T-cell (primary cell): ENCODE data around the gene NOXO1. TPM values are rescaled to one million over a fixed set of nuclear protein-coding genes. Genes with fewer than 3 reads are reported as not detected.

ENCODE experiments used
- ATAC-seq, 4 experiments: fragments of 200-7000 bp in 3 of 4; fragments of 150-1000 bp in 1 of 4; cut with Tn5 transposase; replicated peaks in 1 of 4; 1 replicate in 3 of 4; 2 replicates in 1 of 4; pipeline ENCODE4 v1.10.0; 2021; ENCODE audit warnings: moderate library complexity in 3 of 4, mild to moderate bottlenecking in 2 of 4, moderate number of reproducible peaks in 1 of 4
- CTCF ChIA-PET, 2 donors: fragments of 300-600 bp; sonication (Branson Sonifier 250); formaldehyde crosslinking; loops; one replicate each; lab custom pipeline; 2022; ENCODE audit warnings: antibody characterized with exemption in 2 of 2; lab: Charles Lee
- POLR2A ChIA-PET, 2 donors: fragments of 300-600 bp; sonication (Branson Sonifier 250); formaldehyde crosslinking; loops; one replicate each; lab custom pipeline; 2022; ENCODE audit warnings: antibody characterized with exemption in 2 of 2; lab: Charles Lee
- DNase-seq, 35 experiments: peaks; one replicate each; pipeline versions ENCODE4 v3.0.0 to v3.0.0-alpha.2; 2013 to 2023
- H3K27ac ChIP-seq: one replicate; pipeline ENCODE4 v1.5.1; 2013; ENCODE audit warnings: low read length
- H3K27me3 ChIP-seq, 2 experiments: replicated peaks in 1 of 2; 1 replicate in 1 of 2; 2 replicates in 1 of 2; pipeline versions ENCODE4 v1.6.1 to v1.7.0; 2013; ENCODE audit warnings: low read length in 1 of 2, mixed read lengths in 1 of 2; ENCODE audit not compliant: control insufficient read depth in 2 of 2, insufficient read depth in 2 of 2; ENCODE audit errors: extremely low read depth in 1 of 2
- H3K36me3 ChIP-seq, 2 donors: 1 replicate in 1 of 2; 2 replicates in 1 of 2; pipeline versions ENCODE4 v1.6.1 to v1.7.0; 2013; ENCODE audit warnings: low read length in 1 of 2; ENCODE audit not compliant: control insufficient read depth in 2 of 2, insufficient read depth in 1 of 2; ENCODE audit errors: extremely low read depth in 1 of 2
- H3K4me1 ChIP-seq, 2 experiments: 1 replicate in 1 of 2; 2 replicates in 1 of 2; pipeline versions ENCODE4 v1.6.1 to v1.7.0; 2013; ENCODE audit warnings: low read length in 2 of 2, mixed read lengths in 1 of 2; ENCODE audit not compliant: insufficient read depth in 2 of 2, control insufficient read depth in 1 of 2; ENCODE audit errors: extremely low read depth in 1 of 2
- H3K4me3 ChIP-seq, 2 donors: 1 replicate in 1 of 2; 2 replicates in 1 of 2; pipeline versions ENCODE4 v1.5.1 to v1.7.0; 2013; ENCODE audit warnings: mild to moderate bottlenecking in 2 of 2, low read length in 1 of 2, moderate library complexity in 1 of 2; ENCODE audit not compliant: control insufficient read depth in 1 of 2; ENCODE audit errors: extremely low read depth in 1 of 2
- H3K9me3 ChIP-seq: 2 replicates; pipeline ENCODE4 v1.7.0; 2013
- H3K27ac Mint-ChIP-seq, 2 donors: one replicate each; pipeline ENCODE4 v1.8.0; 2020 to 2021; ENCODE audit warnings: mild to moderate bottlenecking in 2 of 2, mixed read lengths in 2 of 2
- H3K27me3 Mint-ChIP-seq, 2 donors: one replicate each; pipeline ENCODE4 v1.8.0; 2021 to 2022; ENCODE audit warnings: mixed read lengths in 2 of 2
- H3K36me3 Mint-ChIP-seq: one replicate; pipeline ENCODE4 v1.8.0; 2021; ENCODE audit warnings: mixed read lengths
- H3K4me1 Mint-ChIP-seq, 3 donors: one replicate each; pipeline ENCODE4 v1.8.0; 2020 to 2022; ENCODE audit warnings: mixed read lengths in 3 of 3, mild to moderate bottlenecking in 1 of 3
- H3K4me3 Mint-ChIP-seq, 3 donors: one replicate each; pipeline ENCODE4 v1.8.0; 2020 to 2022; ENCODE audit warnings: mild to moderate bottlenecking in 3 of 3, mixed read lengths in 3 of 3, moderate library complexity in 3 of 3
- H3K9me3 Mint-ChIP-seq, 3 donors: one replicate each; pipeline ENCODE4 v1.8.0; 2020 to 2022; ENCODE audit warnings: mixed read lengths in 3 of 3
- WGBS: methylation state at CpG from one replicate; pipeline ENCODE4 v1.1.5; 2013; ENCODE audit warnings: missing lambda C conversion rate; ENCODE audit not compliant: insufficient coverage; 5-methylcytosine and 5-hydroxymethylcytosine counted together
- total RNA-seq, 35 experiments: library from RNA in 6 of 35; stranded (reverse) in 6 of 35; fragments of 120-200 nt in 1 of 35; gene quantifications; one replicate each; pipeline versions ENCODE4 v1.2.1 to v1.2.4 and lab custom pipeline; 2013 to 2026

NOXO1 gene
- total RNA-seq, 5 donors from 2014 or later (not counting 1 experiment from before 2014, with no cell fraction given), result 0.78 to 2.2 (median 1.3) TPM; not detected in 1

GRCh38 chr16:2001035-2001434, 19.8 kb upstream of the NOXO1 start:
- Mint-ChIP-seq H3K9me3 (no peaks in the 10 kb centered on the region), H3K36me3 (peaks cover 14% of the 10 kb centered on the region), H3K27ac (no peak overlapping the region), H3K27me3 (no peaks in the 10 kb centered on the region), H3K4me3 (no peak overlapping the region), H3K4me1 (peaks cover 8 to 17% (median 11%) of the 10 kb centered on the region in 3 donors)
- H3K4me1 ChIP-seq, result peaks cover 2 to 31% of the 10 kb centered on the region in 2 experiments
- POLR2A ChIA-PET, result no interaction called here
- H3K27ac ChIP-seq, result no peak overlapping the region
- H3K9me3 ChIP-seq, result no peaks in the 10 kb centered on the region
- H3K36me3 ChIP-seq, result peaks cover 30 to 61% of the 10 kb centered on the region in 2 donors
- CTCF ChIA-PET, result no interaction called here
- no peak overlapping the region for H3K4me3 ChIP-seq
- ATAC-seq, result no peak
- H3K27me3 ChIP-seq, result no peaks in the 10 kb centered on the region
- 97% methylated on average over 10 of the region's 19 CpGs for WGBS
- no peak for DNase-seq

DNA sequence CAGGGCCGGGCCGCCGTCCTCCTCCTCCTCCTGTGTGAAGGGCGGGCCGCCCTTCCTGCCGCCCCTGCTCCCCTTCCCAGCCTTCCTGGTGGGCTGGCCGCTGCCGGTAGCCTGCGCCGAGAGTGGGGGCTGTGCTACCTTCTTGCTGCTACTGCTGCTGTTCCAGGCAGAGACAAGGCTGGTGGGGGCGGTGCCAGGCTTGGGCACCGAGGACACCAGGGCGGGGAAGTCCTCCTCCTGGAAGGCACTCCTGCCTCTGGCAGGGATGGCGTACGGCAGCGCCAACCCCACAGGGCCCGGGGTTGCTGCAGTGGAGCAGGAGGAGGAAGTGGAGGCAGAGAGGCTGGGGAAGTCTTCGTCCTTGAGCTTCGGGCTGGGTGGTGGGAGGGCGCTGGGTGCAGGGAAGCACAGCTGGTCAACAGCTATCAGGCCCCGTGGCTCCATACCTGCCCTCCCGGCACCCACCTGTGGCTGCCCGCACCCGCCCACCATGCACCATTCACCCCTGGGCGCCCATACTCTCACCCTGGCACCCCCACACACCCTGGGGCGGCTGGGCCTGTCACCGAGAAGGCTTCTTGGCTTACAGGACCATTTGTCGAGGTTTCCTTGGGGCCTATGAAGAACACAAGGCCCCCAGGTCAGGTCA, 18.7 kb upstream of the NOXO1 start:
- no peaks in the 10 kb centered on the region for H3K27me3 ChIP-seq
- H3K27ac Mint-ChIP-seq, result no peak overlapping the region
- no peak overlapping the region for H3K4me3 ChIP-seq
- ATAC-seq (no peak), DNase-seq (no peak)
- no peaks in the 10 kb centered on the region for H3K9me3 ChIP-seq
- POLR2A ChIA-PET, result no interaction called here
- peaks cover 2 to 11% (median 8%) of the 10 kb centered on the region in 3 donors for H3K4me1 Mint-ChIP-seq
- 95% methylated on average over 21 of the region's 28 CpGs for WGBS
- H3K4me1 ChIP-seq, result peaks cover 2 to 21% of the 10 kb centered on the region in 2 experiments
- H3K9me3 Mint-ChIP-seq, result no peaks in the 10 kb centered on the region
- peaks cover 14% of the 10 kb centered on the region for H3K36me3 Mint-ChIP-seq
- H3K4me3 Mint-ChIP-seq, result no peak overlapping the region
- no peak overlapping the region for H3K27ac ChIP-seq
- peaks cover 28 to 61% of the 10 kb centered on the region in 2 donors for H3K36me3 ChIP-seq
- CTCF ChIA-PET, result no interaction called here
- H3K27me3 Mint-ChIP-seq, result no peaks in the 10 kb centered on the region

DNA sequence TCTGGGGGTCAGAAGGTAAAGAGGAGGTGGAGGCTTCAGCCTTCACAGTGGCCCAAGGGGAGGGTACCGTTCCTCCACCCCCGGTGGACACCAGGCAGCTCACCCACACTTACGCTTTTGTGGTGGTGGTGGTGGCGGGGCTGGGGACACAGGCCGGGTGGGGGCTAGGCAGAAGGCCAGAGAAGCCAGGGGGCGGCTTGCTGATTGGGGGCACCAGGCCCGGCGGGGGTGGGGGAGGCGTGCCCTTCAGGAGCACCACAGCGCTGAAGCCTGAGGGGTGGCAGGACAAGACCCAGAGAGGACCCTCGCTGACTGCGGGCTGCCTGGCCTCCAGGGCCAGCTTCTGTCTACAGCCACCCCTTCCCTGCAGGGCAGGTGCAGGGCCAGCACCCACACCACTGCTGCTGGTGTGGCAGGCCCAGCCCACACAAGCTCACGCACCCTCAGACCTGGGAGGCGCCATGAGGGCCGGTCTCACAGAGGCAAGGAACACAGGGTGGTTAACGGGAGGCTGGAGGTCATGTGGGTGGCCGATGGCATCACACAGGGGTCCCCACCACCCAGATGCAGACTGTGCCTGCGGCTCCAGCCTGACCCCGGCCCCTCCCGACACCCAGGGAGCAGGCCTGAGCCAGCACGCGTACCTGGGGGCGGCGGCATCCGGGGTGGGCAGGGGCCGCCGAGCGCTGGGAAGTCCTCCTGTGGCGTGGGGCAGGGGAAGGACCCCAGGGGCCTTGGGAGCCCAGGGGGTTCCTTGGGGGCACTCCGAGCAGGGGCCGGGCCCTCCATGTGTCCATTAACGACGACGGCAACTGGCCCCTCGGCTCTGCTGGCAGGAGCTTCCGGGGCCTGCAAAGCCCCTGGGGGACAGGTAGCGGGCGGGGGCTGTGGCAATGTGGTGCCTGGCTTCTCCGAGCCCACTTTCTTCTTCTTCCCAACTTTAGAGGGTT, 17.9 kb upstream of the NOXO1 start:
- Histone ChIP-seq H3K4me1 (peaks cover 0 to 12% of the 10 kb centered on the region in 2 experiments), H3K27ac (no peak overlapping the region), H3K27me3 (no peaks in the 10 kb centered on the region), H3K36me3 (peaks cover 28 to 61% of the 10 kb centered on the region in 2 donors), H3K9me3 (no peaks in the 10 kb centered on the region), H3K4me3 (no peak overlapping the region)
- Mint-ChIP-seq H3K4me1 (peaks cover 0 to 4% (median 3%) of the 10 kb centered on the region in 3 donors), H3K27ac (no peak overlapping the region), H3K9me3 (no peaks in the 10 kb centered on the region), H3K27me3 (no peaks in the 10 kb centered on the region), H3K36me3 (peaks cover 14% of the 10 kb centered on the region), H3K4me3 (no peak overlapping the region)
- 96% methylated on average over 25 of the region's 39 CpGs for WGBS
- ChIA-PET POLR2A (no interaction called here), CTCF (no interaction called here)
- no peak for ATAC-seq
- DNase-seq, result no peak

DNA sequence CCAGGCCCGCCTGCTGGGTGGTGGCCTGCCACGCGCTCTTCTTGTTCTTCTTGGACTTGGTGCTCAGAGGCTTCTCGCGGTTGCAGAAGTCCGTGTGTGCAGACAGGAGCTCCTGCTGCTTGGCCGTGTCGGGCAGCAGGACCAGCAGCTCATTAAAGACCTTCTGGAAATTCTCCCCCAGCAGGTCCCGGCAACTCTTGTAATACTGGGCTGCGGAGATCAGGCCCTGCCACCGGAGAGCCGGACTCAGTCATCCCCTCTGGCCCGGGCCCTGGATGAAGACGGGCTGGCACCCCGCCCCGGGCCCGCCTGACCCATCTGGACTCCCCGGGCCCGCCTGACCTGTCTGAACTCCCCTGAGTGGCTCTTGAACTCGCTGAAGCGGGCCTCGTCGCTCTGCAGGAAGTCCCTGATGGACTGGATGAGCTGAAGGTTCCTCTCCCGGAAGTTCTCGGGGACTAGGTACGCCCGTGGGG, 17.1 kb upstream of the NOXO1 start:
- Mint-ChIP-seq H3K4me1 (peaks cover 0 to 4% (median 0%) of the 10 kb centered on the region in 3 donors), H3K4me3 (no peak overlapping the region), H3K36me3 (peaks cover 14% of the 10 kb centered on the region), H3K27ac (no peak overlapping the region), H3K9me3 (no peaks in the 10 kb centered on the region), H3K27me3 (no peaks in the 10 kb centered on the region)
- ATAC-seq (no peak), DNase-seq (no peak)
- Histone ChIP-seq H3K9me3 (no peaks in the 10 kb centered on the region), H3K27ac (no peak overlapping the region), H3K4me1 (peaks cover 0 to 5% of the 10 kb centered on the region in 2 experiments), H3K4me3 (no peak overlapping the region), H3K36me3 (peaks cover 23 to 59% of the 10 kb centered on the region in 2 donors), H3K27me3 (no peaks in the 10 kb centered on the region)
- CTCF ChIA-PET, result no interaction called here
- POLR2A ChIA-PET, result no interaction called here
- WGBS, result 96% methylated on average over 23 of the region's 27 CpGs

DNA sequence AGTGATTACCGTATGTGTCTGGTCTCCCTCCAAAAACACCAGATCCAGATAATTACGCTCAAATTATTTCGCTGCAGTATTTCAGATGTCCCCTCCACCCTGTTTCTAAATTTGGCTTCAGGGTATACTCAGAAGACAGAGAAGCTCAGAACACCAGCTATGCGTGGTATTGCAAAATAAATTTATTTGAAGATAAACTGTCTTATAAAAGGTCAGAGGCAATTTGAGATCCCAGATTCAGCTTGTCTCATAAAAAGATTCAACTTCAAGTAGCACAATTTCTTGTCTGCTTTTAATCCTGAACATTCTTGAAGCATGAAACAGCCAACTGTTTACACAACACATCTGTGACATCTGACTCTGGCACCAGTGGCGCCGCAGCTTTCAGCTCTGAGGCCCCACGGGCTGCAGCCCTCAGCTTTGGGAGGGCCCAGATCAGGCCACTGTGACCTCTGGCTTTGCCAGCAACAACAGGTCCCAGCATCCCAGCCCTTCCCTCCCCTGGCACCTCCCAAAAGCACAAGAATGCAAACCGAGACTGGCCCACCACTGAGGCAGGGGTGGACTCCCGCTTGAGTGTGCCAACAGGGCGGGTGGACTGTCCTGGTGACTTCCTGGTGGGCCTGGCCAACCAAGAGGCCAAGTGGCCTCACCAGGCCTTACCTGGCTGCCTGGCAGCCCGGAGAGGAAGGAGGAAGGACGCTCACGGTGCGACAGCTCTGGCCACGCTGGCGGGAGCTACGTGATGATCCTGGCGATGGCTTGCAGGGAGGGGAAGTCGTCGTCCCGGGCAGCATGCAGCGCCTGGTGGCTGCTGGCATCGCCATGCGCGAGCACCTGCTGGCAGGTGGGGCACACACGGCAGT, 16.5 kb upstream of the NOXO1 start:
- H3K4me3 ChIP-seq, result no peak overlapping the region
- no peak overlapping the region for H3K27ac Mint-ChIP-seq
- ATAC-seq, result no peak
- H3K4me1 Mint-ChIP-seq, result peaks cover 0 to 6% (median 0%) of the 10 kb centered on the region in 3 donors
- ChIA-PET POLR2A (no interaction called here), CTCF (interaction anchor here in 1 of 2 donors (0.6 kb wide), 1 partner anchor 252 kb away, joined by 5 read pairs; no protein-coding TSS in a partner anchor)
- H3K9me3 ChIP-seq, result no peaks in the 10 kb centered on the region
- no peaks in the 10 kb centered on the region for H3K27me3 ChIP-seq
- H3K27me3 Mint-ChIP-seq, result no peaks in the 10 kb centered on the region
- H3K36me3 ChIP-seq, result peaks cover 21 to 52% of the 10 kb centered on the region in 2 donors
- no peak for DNase-seq
- peaks cover 0 to 4% of the 10 kb centered on the region in 2 experiments for H3K4me1 ChIP-seq
- WGBS, result 91% methylated on average over 16 of the region's 26 CpGs
- H3K9me3 Mint-ChIP-seq, result no peaks in the 10 kb centered on the region
- H3K36me3 Mint-ChIP-seq, result peaks cover 14% of the 10 kb centered on the region
- no peak overlapping the region for H3K27ac ChIP-seq
- no peak overlapping the region for H3K4me3 Mint-ChIP-seq
